SK-N-SH (cell line): ENCODE measurements around the gene ZRANB3. TPM values are rescaled to one million over a fixed set of nuclear protein-coding genes. Genes with fewer than 3 reads are reported as not detected.

Experiments used
- CTCF ChIA-PET: fragments of 300-600, 350-600 bp; formaldehyde crosslinking; extraction: SDS; loops from one replicate; lab custom pipeline; 2021; lab: Yijun Ruan, JAX
- POLR2A ChIA-PET: fragments of 350-600 bp; sonication (Branson Sonifier 250); formaldehyde crosslinking; extraction: SDS; loops from one replicate; lab custom pipeline; 2020; ENCODE audit warnings: antibody characterized with exemption, inconsistent platforms; lab: Yijun Ruan, JAX
- DNase-seq: peaks from one replicate; pipeline ENCODE4 v3.0.0; 2012
- H2AFZ ChIP-seq: fragments of 200-600 bp; sonication (generic); 2 replicates; pipeline ENCODE4 v1.8.1; 2016; ENCODE audit warnings: antibody characterized with exemption, mild to moderate bottlenecking, low read depth
- H3F3A ChIP-seq: fragments of 200-600 bp; sonication (generic); replicated peaks from 2 replicates; pipeline ENCODE3; 2016; ENCODE audit warnings: antibody characterized with exemption, mild to moderate bottlenecking; ENCODE audit not compliant: insufficient read depth
- H3K27ac ChIP-seq, 2 experiments: fragments of 200-500 bp in 1 of 2; fragments of 200-600 bp in 1 of 2; sonication (Bioruptor generic) in 1 of 2; sonication (generic), shearing (Covaris generic) in 1 of 2; 2 replicates each; pipeline versions ENCODE4 v1.5.1 to v1.6.1; 2014 to 2016; ENCODE audit warnings: low read depth in 2 of 2, inconsistent platforms in 1 of 2, low read length in 1 of 2, mild to moderate bottlenecking in 1 of 2, mixed read lengths in 1 of 2
- H3K27me3 ChIP-seq: fragments of 200-600 bp; sonication (generic), shearing (Covaris generic); 2 replicates; pipeline ENCODE4 v1.6.1; 2016; ENCODE audit warnings: mixed run types; ENCODE audit not compliant: insufficient read depth
- H3K36me3 ChIP-seq, 2 experiments: fragments of 200-500 bp in 1 of 2; fragments of 200-600 bp in 1 of 2; sonication (Bioruptor generic) in 1 of 2; sonication (generic) in 1 of 2; replicated peaks in 1 of 2; 2 replicates each; pipeline versions ENCODE3 to v1.5.1; 2014 to 2016; ENCODE audit warnings: low read length in 1 of 2, mild to moderate bottlenecking in 1 of 2; ENCODE audit not compliant: insufficient read depth in 2 of 2, control insufficient read depth in 1 of 2
- H3K4me1 ChIP-seq, 2 experiments: fragments of 200-500 bp in 1 of 2; fragments of 200-600 bp in 1 of 2; sonication (Bioruptor generic) in 1 of 2; sonication (generic), shearing (Covaris generic) in 1 of 2; 2 replicates each; pipeline versions ENCODE4 v1.5.1 to v1.6.1; 2014 to 2016; ENCODE audit warnings: low read depth in 1 of 2, low read length in 1 of 2, mixed run types in 1 of 2; ENCODE audit not compliant: insufficient read depth in 2 of 2, control insufficient read depth in 1 of 2
- H3K4me2 ChIP-seq: fragments of 200-600 bp; sonication (generic), shearing (Covaris generic); 2 replicates; pipeline ENCODE4 v1.6.1; 2017; ENCODE audit warnings: mixed run types
- H3K4me3 ChIP-seq, 2 experiments: fragments of 200-500 bp in 1 of 2; fragments of 200-600 bp in 1 of 2; sonication (Bioruptor generic) in 1 of 2; sonication (generic), shearing (Covaris generic) in 1 of 2; 2 replicates each; pipeline versions ENCODE4 v1.5.1 to v1.8.1; 2014 to 2016; ENCODE audit warnings: low read depth in 2 of 2, inconsistent platforms in 1 of 2, low read length in 1 of 2, mild to moderate bottlenecking in 1 of 2, mixed read lengths in 1 of 2, moderate library complexity in 1 of 2
- H3K79me2 ChIP-seq: fragments of 200-600 bp; sonication (generic); 2 replicates; pipeline ENCODE4 v1.8.1; 2017; ENCODE audit warnings: mild to moderate bottlenecking; ENCODE audit not compliant: insufficient read depth
- H3K9ac ChIP-seq: fragments of 200-600 bp; sonication (generic); 2 replicates; pipeline ENCODE4 v1.6.1; 2017; ENCODE audit warnings: mixed run types
- H3K9me2 ChIP-seq: fragments of 200-600 bp; sonication (generic); 2 replicates; pipeline ENCODE4 v1.6.1; 2017; ENCODE audit warnings: mixed run types
- H3K9me3 ChIP-seq: fragments of 200-600 bp; sonication (generic); 2 replicates; pipeline ENCODE4 v1.6.1; 2017; ENCODE audit warnings: mixed run types, mild to moderate bottlenecking, moderate library complexity
- H4K20me1 ChIP-seq: fragments of 200-600 bp; sonication (generic); 2 replicates; pipeline ENCODE4 v1.6.1; 2017; ENCODE audit warnings: mild to moderate bottlenecking, mixed run types; ENCODE audit not compliant: insufficient read depth
- CHD2 ChIP-seq: fragments of 150-350 bp; IDR thresholded peaks from 2 replicates; pipeline ENCODE4 v1.6.1; 2018; ENCODE audit warnings: low read length; ENCODE audit not compliant: partially characterized antibody
- ELF1 ChIP-seq: IDR thresholded peaks from 2 replicates; pipeline ENCODE4 v1.4.0; 2012
- EZH2phosphoT487 ChIP-seq: fragments of 200-600 bp; sonication (generic); IDR thresholded peaks from 2 replicates; pipeline ENCODE4 v1.6.1; 2017; ENCODE audit warnings: low read depth, mixed run types, mild to moderate bottlenecking, antibody characterized with exemption, moderate library complexity, borderline replicate concordance
- FOSL2 ChIP-seq: IDR thresholded peaks from 2 replicates; pipeline ENCODE4 v1.4.0; 2012; ENCODE audit warnings: low read depth, mild to moderate bottlenecking, moderate library complexity, borderline replicate concordance
- RXRA ChIP-seq: IDR thresholded peaks from 2 replicates; pipeline ENCODE4 v1.4.0; 2012; ENCODE audit warnings: low read depth, mild to moderate bottlenecking, borderline replicate concordance
- TAF1 ChIP-seq: IDR thresholded peaks from 2 replicates; pipeline ENCODE4 v1.6.1; 2012; ENCODE audit warnings: low read depth, mild to moderate bottlenecking, low read length, moderate library complexity, borderline replicate concordance
- WGBS: methylation state at CpG from one replicate; pipeline ENCODE4 v1.1.6; 2017; ENCODE audit warnings: low lambda C conversion rate; 5-methylcytosine and 5-hydroxymethylcytosine counted together
- polyA plus RNA-seq, 3 experiments: library from polyadenylated mRNA; depleted of rRNA; stranded (reverse); fragments of >200 nt; gene quantifications; 2 replicates each; pipeline ENCODE4 v1.2.3, GENCODE V29; 2012
- TF ChIP-seq, protein P1 (sequence below): IDR thresholded peaks from 2 replicates; pipeline ENCODE4 v1.4.0; 2012; ENCODE audit warnings: low read depth
- TF ChIP-seq, protein P2 (sequence below): fragments of 150-350 bp; IDR thresholded peaks from 2 replicates; pipeline ENCODE4 v1.6.1; 2016; ENCODE audit warnings: mild to moderate bottlenecking, low read depth, low read length
- TF ChIP-seq, protein P3 (sequence below): fragments of 200-600 bp; sonication (generic); IDR thresholded peaks from 2 replicates; pipeline ENCODE4 v1.6.1; 2017; ENCODE audit warnings: antibody characterized with exemption, mild to moderate bottlenecking, moderate library complexity
- TF ChIP-seq, protein P4 (sequence below): IDR thresholded peaks from 2 replicates; pipeline ENCODE4 v1.6.1; 2012; ENCODE audit warnings: mild to moderate bottlenecking, low read depth, low read length, moderate library complexity

The ZRANB3 gene
- polyA plus RNA-seq, 1 of the 3 experiments (the other 2 are of a cell fraction) = 4.1 TPM

DNA sequence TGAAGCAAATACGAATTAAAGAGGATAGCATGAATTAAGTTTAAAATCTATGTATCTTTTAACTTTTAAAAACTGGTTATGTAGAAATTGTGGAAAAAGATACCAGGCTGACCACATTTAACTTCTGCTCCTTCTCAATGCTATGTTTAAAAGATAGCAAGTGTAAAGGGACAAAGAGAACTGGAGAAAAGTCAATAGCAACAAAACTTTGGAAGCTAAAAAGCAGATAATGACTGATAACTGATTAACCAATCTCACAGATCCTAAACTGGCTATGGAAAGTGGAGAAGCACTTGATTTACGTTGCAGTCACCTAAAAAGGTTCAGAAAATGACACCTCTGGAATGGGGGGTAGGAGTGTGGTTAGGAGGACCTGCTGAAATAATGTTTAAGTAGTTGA, 254.5 kb downstream of the ZRANB3 start:
- Histone ChIP-seq H3K4me1 (no peaks in the 10 kb centered on the region), H3K27ac (no peak overlapping the region), H3F3A (peaks cover 3% of the 10 kb centered on the region), H3K4me2 (no peak overlapping the region), H3K9me3 (no peaks in the 10 kb centered on the region), H3K36me3 (no peaks in the 10 kb centered on the region), H3K27me3 (no peaks in the 10 kb centered on the region), H4K20me1 (no peaks in the 10 kb centered on the region), H3K4me3 (no peak overlapping the region), H2AFZ (no peak overlapping the region), H3K79me2 (no peaks in the 10 kb centered on the region), H3K9ac (no peak overlapping the region), H3K9me2 (no peaks in the 10 kb centered on the region)
- no peak for DNase-seq
- ChIA-PET POLR2A (no interaction called here), CTCF (no interaction called here)
- WGBS = 63% methylated on average over 2 of the region's 2 CpGs
- TF ChIP-seq, protein P1, sequence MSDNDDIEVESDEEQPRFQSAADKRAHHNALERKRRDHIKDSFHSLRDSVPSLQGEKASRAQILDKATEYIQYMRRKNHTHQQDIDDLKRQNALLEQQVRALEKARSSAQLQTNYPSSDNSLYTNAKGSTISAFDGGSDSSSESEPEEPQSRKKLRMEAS = no peak
- TF ChIP-seq, protein P2, sequence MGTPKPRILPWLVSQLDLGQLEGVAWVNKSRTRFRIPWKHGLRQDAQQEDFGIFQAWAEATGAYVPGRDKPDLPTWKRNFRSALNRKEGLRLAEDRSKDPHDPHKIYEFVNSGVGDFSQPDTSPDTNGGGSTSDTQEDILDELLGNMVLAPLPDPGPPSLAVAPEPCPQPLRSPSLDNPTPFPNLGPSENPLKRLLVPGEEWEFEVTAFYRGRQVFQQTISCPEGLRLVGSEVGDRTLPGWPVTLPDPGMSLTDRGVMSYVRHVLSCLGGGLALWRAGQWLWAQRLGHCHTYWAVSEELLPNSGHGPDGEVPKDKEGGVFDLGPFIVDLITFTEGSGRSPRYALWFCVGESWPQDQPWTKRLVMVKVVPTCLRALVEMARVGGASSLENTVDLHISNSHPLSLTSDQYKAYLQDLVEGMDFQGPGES = no peak
- TF ChIP-seq TAF1 = no peak
- TF ChIP-seq CHD2 = no peak
- TF ChIP-seq, protein P3, sequence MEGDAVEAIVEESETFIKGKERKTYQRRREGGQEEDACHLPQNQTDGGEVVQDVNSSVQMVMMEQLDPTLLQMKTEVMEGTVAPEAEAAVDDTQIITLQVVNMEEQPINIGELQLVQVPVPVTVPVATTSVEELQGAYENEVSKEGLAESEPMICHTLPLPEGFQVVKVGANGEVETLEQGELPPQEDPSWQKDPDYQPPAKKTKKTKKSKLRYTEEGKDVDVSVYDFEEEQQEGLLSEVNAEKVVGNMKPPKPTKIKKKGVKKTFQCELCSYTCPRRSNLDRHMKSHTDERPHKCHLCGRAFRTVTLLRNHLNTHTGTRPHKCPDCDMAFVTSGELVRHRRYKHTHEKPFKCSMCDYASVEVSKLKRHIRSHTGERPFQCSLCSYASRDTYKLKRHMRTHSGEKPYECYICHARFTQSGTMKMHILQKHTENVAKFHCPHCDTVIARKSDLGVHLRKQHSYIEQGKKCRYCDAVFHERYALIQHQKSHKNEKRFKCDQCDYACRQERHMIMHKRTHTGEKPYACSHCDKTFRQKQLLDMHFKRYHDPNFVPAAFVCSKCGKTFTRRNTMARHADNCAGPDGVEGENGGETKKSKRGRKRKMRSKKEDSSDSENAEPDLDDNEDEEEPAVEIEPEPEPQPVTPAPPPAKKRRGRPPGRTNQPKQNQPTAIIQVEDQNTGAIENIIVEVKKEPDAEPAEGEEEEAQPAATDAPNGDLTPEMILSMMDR = no peak
- TF ChIP-seq, protein P4, sequence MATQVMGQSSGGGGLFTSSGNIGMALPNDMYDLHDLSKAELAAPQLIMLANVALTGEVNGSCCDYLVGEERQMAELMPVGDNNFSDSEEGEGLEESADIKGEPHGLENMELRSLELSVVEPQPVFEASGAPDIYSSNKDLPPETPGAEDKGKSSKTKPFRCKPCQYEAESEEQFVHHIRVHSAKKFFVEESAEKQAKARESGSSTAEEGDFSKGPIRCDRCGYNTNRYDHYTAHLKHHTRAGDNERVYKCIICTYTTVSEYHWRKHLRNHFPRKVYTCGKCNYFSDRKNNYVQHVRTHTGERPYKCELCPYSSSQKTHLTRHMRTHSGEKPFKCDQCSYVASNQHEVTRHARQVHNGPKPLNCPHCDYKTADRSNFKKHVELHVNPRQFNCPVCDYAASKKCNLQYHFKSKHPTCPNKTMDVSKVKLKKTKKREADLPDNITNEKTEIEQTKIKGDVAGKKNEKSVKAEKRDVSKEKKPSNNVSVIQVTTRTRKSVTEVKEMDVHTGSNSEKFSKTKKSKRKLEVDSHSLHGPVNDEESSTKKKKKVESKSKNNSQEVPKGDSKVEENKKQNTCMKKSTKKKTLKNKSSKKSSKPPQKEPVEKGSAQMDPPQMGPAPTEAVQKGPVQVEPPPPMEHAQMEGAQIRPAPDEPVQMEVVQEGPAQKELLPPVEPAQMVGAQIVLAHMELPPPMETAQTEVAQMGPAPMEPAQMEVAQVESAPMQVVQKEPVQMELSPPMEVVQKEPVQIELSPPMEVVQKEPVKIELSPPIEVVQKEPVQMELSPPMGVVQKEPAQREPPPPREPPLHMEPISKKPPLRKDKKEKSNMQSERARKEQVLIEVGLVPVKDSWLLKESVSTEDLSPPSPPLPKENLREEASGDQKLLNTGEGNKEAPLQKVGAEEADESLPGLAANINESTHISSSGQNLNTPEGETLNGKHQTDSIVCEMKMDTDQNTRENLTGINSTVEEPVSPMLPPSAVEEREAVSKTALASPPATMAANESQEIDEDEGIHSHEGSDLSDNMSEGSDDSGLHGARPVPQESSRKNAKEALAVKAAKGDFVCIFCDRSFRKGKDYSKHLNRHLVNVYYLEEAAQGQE = no peak

DNA sequence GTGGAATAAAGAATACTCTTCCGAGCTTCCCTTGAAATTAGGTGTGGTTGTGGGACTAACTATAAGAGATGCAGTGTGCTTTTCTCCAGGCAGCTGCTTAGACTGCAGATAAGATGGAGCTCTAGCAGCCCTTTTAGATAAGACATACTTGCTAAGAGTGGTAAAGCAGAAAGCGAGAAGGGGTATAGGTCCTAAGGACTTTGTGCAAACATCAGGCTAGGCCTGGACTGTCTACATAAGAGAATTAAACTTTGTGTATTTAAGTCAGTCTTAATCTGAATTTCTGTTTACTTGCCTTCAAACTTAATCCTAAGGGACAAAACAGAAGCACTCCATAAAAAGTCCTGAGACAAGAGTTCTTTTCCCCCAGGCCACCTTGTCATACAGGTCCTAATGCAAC, 260.0 kb downstream of the ZRANB3 start:
- Histone ChIP-seq H3K4me1 (no peaks in the 10 kb centered on the region), H3K36me3 (no peaks in the 10 kb centered on the region), H3F3A (peaks cover 3% of the 10 kb centered on the region), H3K27ac (no peak overlapping the region), H3K9me2 (no peaks in the 10 kb centered on the region), H3K79me2 (no peaks in the 10 kb centered on the region), H3K9me3 (no peaks in the 10 kb centered on the region), H4K20me1 (no peaks in the 10 kb centered on the region), H2AFZ (no peak overlapping the region), H3K4me2 (no peak overlapping the region), H3K4me3 (no peak overlapping the region), H3K27me3 (no peaks in the 10 kb centered on the region), H3K9ac (no peak overlapping the region)
- ChIA-PET CTCF (no interaction called here), POLR2A (no interaction called here)
- WGBS = 93% methylated on average over 2 of the region's 2 CpGs
- TF ChIP-seq ELF1 (no peak), RXRA (no peak), FOSL2 (no peak), EZH2phosphoT487 (no peak)
- TF ChIP-seq, protein P3 = no peak
- DNase-seq = no peak
